ENCODE results near the gene UBTF.

- no peak for TF ChIP-seq CTCF (optimal IDR thresholded peaks at IDR 0.05 in 1 of 3, IDR thresholded peaks at IDR 0.05 in 1 of 3, conservative IDR thresholded peaks at IDR 0.05 in 1 of 3; ENCODE audit: extremely low read depth in 1 of 3, insufficient read depth in 2 of 3, low read length in 3 of 3)
- no peak for TF ChIP-seq EZH2 (IDR thresholded peaks at IDR 0.05; ENCODE audit: low read length)
These were observed 14.1 kb upstream of the UBTF start for GRCh38 chr17:44233582-44233981.
